ENCODE data around the gene FAM181A.

FAM181A gene

GRCh38 chr14:93895023-93895604 is 32.0 kb upstream of the FAM181A start:
- H3K4me3 ChIP-seq (ENCODE audit: low read depth, low read length) = no peak overlapping the region
- in situ Hi-C loops (cut with HindIII; ENCODE audit: low sequenced_read_pairs) = no loop called here
- DNase-seq (ENCODE audit: low read depth) = no peak
- no peak for TF ChIP-seq CTCF (IDR thresholded peaks at IDR 0.05; ENCODE audit: low read depth, low read length, missing control alignments)

DNA sequence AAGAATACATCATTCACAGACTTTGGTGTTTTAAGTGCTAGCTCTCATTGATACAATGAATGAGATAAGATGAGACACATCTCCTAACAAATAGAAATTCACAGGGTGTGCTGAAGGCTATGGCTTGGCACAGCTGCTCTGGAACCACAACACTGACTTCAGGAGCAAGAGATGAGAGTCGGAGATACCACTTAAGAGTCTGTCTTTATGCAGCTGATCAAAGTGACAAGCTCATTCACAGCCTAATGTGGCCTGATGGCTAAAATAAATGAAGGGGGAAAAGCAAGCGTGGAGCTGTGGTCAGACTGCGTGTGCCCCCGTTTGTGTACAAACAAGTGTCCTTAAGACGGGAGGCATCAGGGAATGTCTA is 29.7 kb upstream of the FAM181A start:
- in situ Hi-C loops (cut with HindIII; ENCODE audit: low sequenced_read_pairs) = no loop called here
- no peak for TF ChIP-seq CTCF (IDR thresholded peaks at IDR 0.05; ENCODE audit: low read depth, low read length, missing control alignments)

GRCh38 chr14:93898081-93898611 is 29.0 kb upstream of the FAM181A start:
- TF ChIP-seq CTCF (IDR thresholded peaks at IDR 0.05; ENCODE audit: low read depth, low read length, missing control alignments) = no peak
- no peak overlapping the region for H3K4me3 ChIP-seq (ENCODE audit: low read depth, low read length)
- in situ Hi-C loops (cut with HindIII; ENCODE audit: low sequenced_read_pairs) = no loop called here
- no peak for DNase-seq (ENCODE audit: low read depth)

More for the DNA sequence above, 29.7 kb upstream of the FAM181A start:
- no peak for DNase-seq (ENCODE audit: low read depth)
- no peak overlapping the region for H3K4me3 ChIP-seq (ENCODE audit: low read depth, low read length)

GRCh38 chr14:93898731-93899130 is 28.4 kb upstream of the FAM181A start:
- DNase-seq (ENCODE audit: low read depth) = no peak
- in situ Hi-C loops (cut with HindIII; ENCODE audit: low sequenced_read_pairs) = no loop called here
- no peak for TF ChIP-seq CTCF (IDR thresholded peaks at IDR 0.05; ENCODE audit: low read depth, low read length, missing control alignments)
- H3K4me3 ChIP-seq (ENCODE audit: low read depth, low read length) = no peak overlapping the region

DNA sequence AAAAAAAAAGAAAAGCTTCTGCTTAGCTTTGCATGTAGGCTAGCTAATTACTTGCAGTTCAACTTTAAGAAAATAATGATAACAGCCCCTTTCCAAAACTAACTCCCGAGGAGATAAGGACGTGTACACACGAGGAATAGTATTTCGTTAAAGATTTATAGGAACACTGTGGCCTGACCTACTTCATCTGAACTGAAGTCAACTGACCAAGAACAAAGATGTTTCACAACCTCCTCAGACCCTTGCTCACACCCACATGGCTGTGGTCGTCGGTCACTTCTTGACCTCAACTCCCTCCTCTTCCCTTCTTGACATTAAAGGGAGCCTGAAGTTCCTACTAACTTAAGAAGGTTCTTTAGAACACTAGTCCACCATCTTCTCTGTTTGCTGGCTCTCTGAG is 25.3 kb upstream of the FAM181A start:
- in situ Hi-C loops (cut with HindIII; ENCODE audit: low sequenced_read_pairs) = no loop called here
- TF ChIP-seq CTCF (IDR thresholded peaks at IDR 0.05; ENCODE audit: low read depth, low read length, missing control alignments) = no peak
- no peak overlapping the region for H3K4me3 ChIP-seq (ENCODE audit: low read depth, low read length)

DNA sequence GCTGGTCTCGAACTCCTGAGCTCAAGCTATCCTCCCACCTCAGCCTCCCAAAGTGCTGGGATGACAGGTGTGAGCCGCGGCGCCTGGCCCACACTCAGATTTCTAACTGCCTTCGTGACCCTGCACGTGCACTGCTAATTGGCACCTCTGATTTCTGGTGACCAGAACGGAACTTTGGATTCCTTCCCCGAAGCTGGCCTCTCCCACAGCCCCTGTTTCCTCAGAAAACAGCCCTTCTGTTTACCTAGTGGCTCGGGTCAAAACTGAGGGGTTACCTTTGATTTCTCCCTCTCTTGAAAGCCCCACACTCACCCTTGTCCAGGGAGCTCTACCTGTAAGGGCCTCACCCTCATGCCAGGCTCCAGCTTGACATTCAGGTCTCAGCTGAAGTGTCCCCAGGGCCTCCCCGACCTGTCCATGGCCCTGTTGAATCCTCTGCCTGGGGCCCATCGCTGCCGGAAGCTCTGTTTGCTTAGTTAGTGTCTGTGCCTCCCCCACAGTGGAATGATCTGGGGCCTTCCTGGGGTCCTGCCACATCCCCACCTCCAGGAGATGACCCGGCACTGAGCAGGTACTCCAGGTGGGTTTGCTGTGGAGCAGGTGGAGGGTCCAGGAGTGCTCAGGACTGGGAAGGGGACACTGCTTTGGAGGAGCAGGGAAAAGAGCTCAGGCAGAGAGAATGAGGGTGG is 24.4 kb upstream of the FAM181A start:
- in situ Hi-C loops (cut with HindIII; ENCODE audit: low sequenced_read_pairs) = no loop called here
- no peak for DNase-seq (ENCODE audit: low read depth)
- no peak for TF ChIP-seq CTCF (IDR thresholded peaks at IDR 0.05; ENCODE audit: low read depth, low read length, missing control alignments)
- no peak overlapping the region for H3K4me3 ChIP-seq (ENCODE audit: low read depth, low read length)

More for the DNA sequence above, 25.3 kb upstream of the FAM181A start:
- DNase-seq (ENCODE audit: low read depth) = no peak
